Measurements from ENCODE around the gene SCN10A. TPM values are rescaled to one million over a fixed set of nuclear protein-coding genes. Genes with fewer than 3 reads are reported as not detected.

The SCN10A gene
- total RNA-seq, 1 donor from 2014 or later = not detected

- Histone ChIP-seq H3K9me3 (no peaks in the 10 kb centered on the region), H3K36me3 (no peaks in the 10 kb centered on the region), H3K27ac (no peak overlapping the region), H3K4me3 (no peak overlapping the region), H3K4me1 (no peaks in the 10 kb centered on the region), H3K27me3 (ENCODE audit: low read depth) (peaks cover 5% of the 10 kb centered on the region)
- ATAC-seq = no peak
- no peak for TF ChIP-seq CTCF (IDR thresholded peaks at IDR 0.05)
- intact Hi-C loops (cut with DNase I) = no loop called here
- DNase-seq = no peak
These were observed 4.2 kb downstream of the SCN10A start for GRCh38 chr3:38811822-38812221.

DNA sequence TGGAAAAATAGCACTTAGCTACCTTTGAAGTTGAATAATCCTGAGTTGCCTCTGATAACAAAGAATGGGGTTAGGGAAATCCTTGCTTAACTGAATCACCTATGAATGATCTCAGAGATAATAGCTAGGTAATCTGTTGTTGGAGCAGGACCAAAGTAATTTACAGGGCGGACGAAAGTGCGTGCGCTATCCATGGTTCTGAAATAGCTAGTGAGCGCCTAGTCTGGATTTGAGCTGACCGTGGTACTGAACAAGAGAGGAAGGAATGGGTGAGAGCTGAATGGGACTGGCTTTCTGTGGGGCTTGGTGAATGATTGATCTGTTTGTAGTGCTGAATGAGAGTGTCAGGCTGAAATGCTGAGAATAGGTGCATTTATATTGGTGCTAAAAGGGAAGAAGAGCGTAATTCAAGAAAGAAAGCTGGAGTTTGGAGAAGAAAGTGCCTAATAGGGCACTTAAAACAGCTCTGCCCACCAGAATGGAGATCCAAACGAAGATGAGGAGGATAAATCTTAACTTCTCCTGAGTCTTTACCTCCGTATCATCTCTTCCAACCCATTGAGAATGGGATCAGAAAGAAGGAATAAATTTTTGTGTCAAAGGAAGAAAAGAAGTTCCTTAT, 10.1 kb downstream of the SCN10A start:
- no peaks in the 10 kb centered on the region for H3K27me3 ChIP-seq (ENCODE audit: low read depth)
- intact Hi-C loops (cut with DNase I) = no loop called here
- peak in 1 of 2 donors; percentile 67 for ATAC-seq
- no peak overlapping the region for H3K4me3 ChIP-seq
- H3K36me3 ChIP-seq = no peaks in the 10 kb centered on the region
- no peaks in the 10 kb centered on the region for H3K9me3 ChIP-seq
- no peak for DNase-seq
- no peak for TF ChIP-seq CTCF (IDR thresholded peaks at IDR 0.05)
- no peaks in the 10 kb centered on the region for H3K4me1 ChIP-seq
- no peak overlapping the region for H3K27ac ChIP-seq

DNA sequence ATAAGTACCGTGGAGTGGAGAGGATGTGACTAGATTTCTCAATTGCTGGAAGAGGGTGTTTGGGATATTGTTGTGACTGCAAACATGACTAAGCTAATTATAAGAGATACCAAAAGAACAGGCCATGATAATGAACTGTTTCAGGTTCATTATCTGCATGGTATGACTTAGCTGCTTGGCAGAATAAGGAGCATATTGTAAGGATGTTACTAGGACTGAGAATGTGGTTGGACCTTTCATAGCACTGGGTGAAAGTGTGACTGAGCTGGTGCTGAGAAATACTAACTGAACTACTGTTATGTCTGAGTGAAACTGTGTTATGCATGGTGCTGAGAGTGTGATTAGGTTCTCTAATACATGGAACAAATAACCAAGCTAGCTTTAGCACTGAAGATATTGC, 11.0 kb downstream of the SCN10A start:
- no peak overlapping the region for H3K4me3 ChIP-seq
- no peaks in the 10 kb centered on the region for H3K9me3 ChIP-seq
- no peaks in the 10 kb centered on the region for H3K4me1 ChIP-seq
- no peak overlapping the region for H3K27ac ChIP-seq
- H3K27me3 ChIP-seq (ENCODE audit: low read depth) = no peaks in the 10 kb centered on the region
- no peak for TF ChIP-seq CTCF (IDR thresholded peaks at IDR 0.05)
- no peak for ATAC-seq
- intact Hi-C loops (cut with DNase I) = no loop called here
- H3K36me3 ChIP-seq = no peaks in the 10 kb centered on the region
- no peak for DNase-seq

GRCh38 chr3:38800511-38800910, 15.5 kb downstream of the SCN10A start:
- Histone ChIP-seq H3K4me3 (no peak overlapping the region), H3K9me3 (no peaks in the 10 kb centered on the region), H3K4me1 (no peaks in the 10 kb centered on the region), H3K27ac (no peak overlapping the region), H3K27me3 (ENCODE audit: low read depth) (peaks cover 8% of the 10 kb centered on the region), H3K36me3 (no peaks in the 10 kb centered on the region)
- intact Hi-C loops (cut with DNase I) = no loop called here
- DNase-seq (no peak), ATAC-seq (no peak)
- TF ChIP-seq CTCF (IDR thresholded peaks at IDR 0.05) = no peak

- no peak for ATAC-seq
These were observed 22.3 kb downstream of the SCN10A start for GRCh38 chr3:38793721-38794120.

More at GRCh38 chr3:38793721-38794120, 22.3 kb downstream of the SCN10A start:
- Histone ChIP-seq H3K4me3 (no peak overlapping the region), H3K36me3 (no peaks in the 10 kb centered on the region), H3K4me1 (no peaks in the 10 kb centered on the region), H3K9me3 (no peaks in the 10 kb centered on the region), H3K27ac (no peak overlapping the region), H3K27me3 (ENCODE audit: low read depth) (peaks cover 8% of the 10 kb centered on the region)
- intact Hi-C loops (cut with DNase I) = no loop called here
- no peak for DNase-seq
- no peak for TF ChIP-seq CTCF (IDR thresholded peaks at IDR 0.05)
